ENCODE measurements around the gene LLGL2. TPM values are rescaled to one million over a fixed set of nuclear protein-coding genes. Genes with fewer than 3 reads are reported as not detected.

LLGL2 gene
- total RNA-seq (0.26 and 0.33 TPM in 2 replicates), polyA plus RNA-seq (0.02 and 0.03 TPM in 2 replicates), polyA minus RNA-seq (ENCODE audit: low replicate concordance) (not detected in 2 replicates)
- 0.08 and 0.48 TPM in 2 replicates for polyA plus RNA-seq (2012)

- Histone ChIP-seq H3K9ac (ENCODE audit: insufficient read depth, low read length) (no peak within 1 kb of the TSS), H3K4me1 (ENCODE audit: control insufficient read depth, extremely low read depth, insufficient read depth, low read length) (no peaks in the 10 kb centered on the region), H3K27ac (ENCODE audit: insufficient read depth, low read length) (no peak within 1 kb of the TSS), H4K20me1 (ENCODE audit: control insufficient read depth, extremely low read depth, insufficient read depth, low read length) (no peaks in the 10 kb centered on the region), H3K36me3 (ENCODE audit: control insufficient read depth, insufficient read depth, low read length) (no peaks in the 10 kb centered on the region), H2AFZ (ENCODE audit: low read length) (no peak within 1 kb of the TSS), H3K27me3 (ENCODE audit: control insufficient read depth, insufficient read depth, low read length) (peaks cover 11% of the 10 kb centered on the region), H3K9me3 (ENCODE audit: control insufficient read depth, insufficient read depth, low read depth, low read length) (no peaks in the 10 kb centered on the region), H3K79me2 (ENCODE audit: control insufficient read depth, insufficient read depth, low read length) (no peaks in the 10 kb centered on the region), H3K4me3 (replicated peaks in 1 of 4; ENCODE audit: control extremely low read depth in 1 of 4, insufficient read depth in 1 of 4, low read depth in 3 of 4, low read length in 4 of 4) (peak within 1 kb of the TSS; percentile 17 to 49 (median 32)), H3K4me2 (ENCODE audit: extremely low read depth, insufficient read depth, low read length) (peak within 1 kb of the TSS; percentile 78)
- DNase-seq (ENCODE audit: low read depth in 2 of 2) = peak; percentile 15 to 42
- no peak for TF ChIP-seq EZH2 (IDR thresholded peaks at IDR 0.05; ENCODE audit: low read length, missing control alignments)
- TF ChIP-seq CTCF (conservative IDR thresholded peaks at IDR 0.05 in 1 of 2, IDR thresholded peaks at IDR 0.05 in 1 of 2; ENCODE audit: low read depth in 1 of 2, low read length in 2 of 2) = peak; percentile 13 to 18
These were observed at the start of gene LLGL2 for GRCh38 chr17:75524970-75525805. LLGL2 (plus strand) TSS chr17:75525697; CDS start chr17:75543427, 17,730 bp downstream.

GRCh38 chr17:75475851-75476250 lies 49.6 kb upstream of the LLGL2 start:
- Histone ChIP-seq H3K79me2 (ENCODE audit: control insufficient read depth, insufficient read depth, low read length) (no peaks in the 10 kb centered on the region), H3K27ac (ENCODE audit: insufficient read depth, low read length) (no peak overlapping the region), H3K36me3 (ENCODE audit: control insufficient read depth, insufficient read depth, low read length) (no peaks in the 10 kb centered on the region), H3K9ac (ENCODE audit: insufficient read depth, low read length) (peak overlapping the region; percentile 2), H3K4me1 (ENCODE audit: control insufficient read depth, extremely low read depth, insufficient read depth, low read length) (peaks cover 14% of the 10 kb centered on the region), H3K27me3 (ENCODE audit: control insufficient read depth, insufficient read depth, low read length) (no peaks in the 10 kb centered on the region), H4K20me1 (ENCODE audit: control insufficient read depth, extremely low read depth, insufficient read depth, low read length) (no peaks in the 10 kb centered on the region), H3K4me2 (ENCODE audit: extremely low read depth, insufficient read depth, low read length) (peak overlapping the region; percentile 35), H3K9me3 (ENCODE audit: control insufficient read depth, insufficient read depth, low read depth, low read length) (no peaks in the 10 kb centered on the region), H3K4me3 (replicated peaks in 1 of 4; ENCODE audit: control extremely low read depth in 1 of 4, insufficient read depth in 1 of 4, low read depth in 3 of 4, low read length in 4 of 4) (no peak overlapping the region), H2AFZ (ENCODE audit: low read length) (peak overlapping the region; percentile 12)
- TF ChIP-seq EZH2 (IDR thresholded peaks at IDR 0.05; ENCODE audit: low read length, missing control alignments) (no peak), CTCF (conservative IDR thresholded peaks at IDR 0.05 in 1 of 2, IDR thresholded peaks at IDR 0.05 in 1 of 2; ENCODE audit: low read depth in 1 of 2, low read length in 2 of 2) (no peak)
- DNase-seq (ENCODE audit: low read depth in 2 of 2) = peak; percentile 26 to 27

GRCh38 chr17:75476271-75476671 lies 49.2 kb upstream of the LLGL2 start:
- Histone ChIP-seq H3K4me1 (ENCODE audit: control insufficient read depth, extremely low read depth, insufficient read depth, low read length) (peaks cover 14% of the 10 kb centered on the region), H3K27ac (ENCODE audit: insufficient read depth, low read length) (no peak overlapping the region), H3K9ac (ENCODE audit: insufficient read depth, low read length) (no peak overlapping the region)

More at GRCh38 chr17:75476271-75476671, 49.2 kb upstream of the LLGL2 start:
- peak overlapping the region; percentile 58 for H3K4me2 ChIP-seq (ENCODE audit: extremely low read depth, insufficient read depth, low read length)
- H2AFZ ChIP-seq (ENCODE audit: low read length) = no peak overlapping the region
- H3K36me3 ChIP-seq (ENCODE audit: control insufficient read depth, insufficient read depth, low read length) = no peaks in the 10 kb centered on the region
- no peaks in the 10 kb centered on the region for H3K9me3 ChIP-seq (ENCODE audit: control insufficient read depth, insufficient read depth, low read depth, low read length)
- H3K4me3 ChIP-seq (replicated peaks in 1 of 4; ENCODE audit: control extremely low read depth in 1 of 4, insufficient read depth in 1 of 4, low read depth in 3 of 4, low read length in 4 of 4) = peak overlapping the region in 1 of 4 experiments; percentile 14
- no peaks in the 10 kb centered on the region for H4K20me1 ChIP-seq (ENCODE audit: control insufficient read depth, extremely low read depth, insufficient read depth, low read length)
- no peaks in the 10 kb centered on the region for H3K79me2 ChIP-seq (ENCODE audit: control insufficient read depth, insufficient read depth, low read length)
- no peaks in the 10 kb centered on the region for H3K27me3 ChIP-seq (ENCODE audit: control insufficient read depth, insufficient read depth, low read length)
- DNase-seq (ENCODE audit: low read depth in 2 of 2) = peak; percentile 46 to 49
- no peak for TF ChIP-seq CTCF (conservative IDR thresholded peaks at IDR 0.05 in 1 of 2, IDR thresholded peaks at IDR 0.05 in 1 of 2; ENCODE audit: low read depth in 1 of 2, low read length in 2 of 2)
- no peak for TF ChIP-seq EZH2 (IDR thresholded peaks at IDR 0.05; ENCODE audit: low read length, missing control alignments)
